Measurements from ENCODE around the gene ATP1A2.

ATP1A2 gene

DNA sequence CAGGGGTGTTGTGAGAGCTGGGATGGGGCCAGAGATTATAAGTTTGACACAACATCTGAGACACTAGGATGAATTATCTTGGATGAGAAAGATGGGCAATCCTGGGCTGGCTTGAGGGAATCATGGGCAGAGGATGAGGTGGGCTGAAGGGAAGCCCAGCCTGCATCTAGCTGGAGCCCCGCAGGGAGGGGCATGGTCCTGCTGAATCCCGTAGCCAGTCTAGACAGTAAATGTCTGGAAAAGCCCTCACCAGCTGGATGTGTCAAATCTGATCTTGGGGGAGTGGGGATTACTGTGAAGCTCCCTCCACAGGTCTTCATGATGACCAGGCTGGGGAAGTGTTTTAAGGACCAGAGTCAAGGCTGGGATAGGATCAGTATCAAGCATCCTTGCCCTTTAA lies 71.2 kb downstream of the ATP1A2 start:
- no peak for DNase-seq

DNA sequence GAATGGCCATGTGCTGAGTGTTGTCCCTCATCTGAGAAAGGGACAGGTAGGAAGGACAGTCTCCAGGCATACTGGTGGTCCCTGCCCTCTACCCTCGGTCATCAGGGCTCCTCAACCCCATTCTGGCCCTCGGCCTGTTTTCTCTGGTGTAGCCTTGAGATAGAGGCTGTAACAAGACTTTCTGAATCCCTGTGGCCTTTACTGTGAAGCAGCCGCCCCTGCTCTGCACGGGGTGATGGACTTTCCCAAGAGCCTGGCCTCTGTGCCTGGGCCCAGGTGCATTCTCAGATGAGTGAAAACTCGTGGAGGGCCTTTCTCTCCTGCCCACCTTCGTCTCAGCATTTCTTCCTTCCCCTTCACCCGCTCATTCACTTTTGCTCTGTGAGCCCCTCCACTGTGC lies 71.8 kb downstream of the ATP1A2 start:
- no peak for DNase-seq

DNA sequence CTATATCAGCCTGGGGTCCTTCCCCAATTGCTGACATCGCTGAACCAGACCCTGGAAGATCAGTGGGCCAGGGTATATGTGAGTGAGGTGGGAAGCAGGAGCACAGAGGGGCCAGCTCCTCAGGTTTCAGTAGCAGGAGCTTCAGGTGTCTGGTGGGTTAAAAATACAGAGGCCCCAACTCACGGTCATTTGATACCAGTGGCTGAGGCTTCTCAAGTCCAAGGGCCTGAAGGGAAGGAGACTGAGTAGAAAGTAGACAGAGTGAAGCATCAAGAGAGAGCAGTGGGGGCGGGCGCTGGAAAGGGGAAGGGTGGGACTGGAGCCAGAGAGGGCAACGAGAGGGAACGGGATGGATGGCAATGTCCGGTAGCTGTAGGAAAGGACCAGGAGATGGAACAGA lies 72.8 kb downstream of the ATP1A2 start:
- no peak for DNase-seq

DNA sequence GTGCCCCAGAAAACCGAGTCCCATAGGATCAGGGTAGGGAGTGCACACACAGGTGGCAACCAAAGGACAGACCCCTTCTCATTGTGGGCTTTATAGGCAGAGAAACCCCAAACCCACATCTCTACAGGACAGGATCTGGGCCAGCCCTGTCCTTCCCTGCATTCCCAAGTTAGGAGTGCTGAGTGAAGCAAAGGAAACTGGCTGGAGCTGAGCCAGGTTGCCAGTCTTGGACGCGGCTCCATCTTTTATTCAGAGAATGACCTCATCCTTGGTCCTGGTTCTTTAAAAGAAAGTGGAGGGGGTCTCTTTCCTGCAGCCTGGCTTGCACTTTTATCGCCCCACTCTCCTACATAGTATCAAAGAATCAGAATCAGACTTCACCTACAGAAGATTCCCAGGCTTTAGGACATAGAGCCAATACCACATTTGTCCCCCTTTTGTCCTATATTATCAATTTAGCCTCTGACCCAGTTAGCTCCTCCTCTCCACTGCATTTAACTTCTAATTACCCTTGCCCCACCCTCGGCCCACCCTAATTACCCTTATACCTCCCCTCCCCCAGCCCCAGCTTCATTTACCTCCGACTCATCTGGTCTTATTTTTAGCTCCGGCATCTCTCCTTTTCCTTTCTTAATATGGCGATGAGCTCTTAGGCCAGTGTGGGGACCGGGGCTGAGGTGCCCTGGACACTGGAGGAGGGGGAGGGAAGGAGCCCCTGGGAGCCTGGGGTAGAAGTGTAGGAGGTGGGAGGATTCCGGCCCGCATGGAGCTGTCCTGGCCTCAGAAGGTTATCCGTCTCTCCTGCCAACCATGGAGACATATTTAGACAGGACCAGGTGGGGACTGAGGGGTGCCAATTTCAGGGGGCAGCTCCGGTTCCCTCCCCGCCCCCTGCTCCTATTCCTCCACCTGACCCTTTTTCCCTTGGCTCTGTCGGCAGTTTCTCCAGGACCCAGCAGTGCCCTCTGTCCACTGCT lies 74.4 kb downstream of the ATP1A2 start, which contains the start of gene CASQ1:
CASQ1 (plus strand) TSS at position 927 of the 977 bp plus-strand sequence. CDS start 177 bp downstream, outside the sequence.
- DNase-seq, result no peak

DNA sequence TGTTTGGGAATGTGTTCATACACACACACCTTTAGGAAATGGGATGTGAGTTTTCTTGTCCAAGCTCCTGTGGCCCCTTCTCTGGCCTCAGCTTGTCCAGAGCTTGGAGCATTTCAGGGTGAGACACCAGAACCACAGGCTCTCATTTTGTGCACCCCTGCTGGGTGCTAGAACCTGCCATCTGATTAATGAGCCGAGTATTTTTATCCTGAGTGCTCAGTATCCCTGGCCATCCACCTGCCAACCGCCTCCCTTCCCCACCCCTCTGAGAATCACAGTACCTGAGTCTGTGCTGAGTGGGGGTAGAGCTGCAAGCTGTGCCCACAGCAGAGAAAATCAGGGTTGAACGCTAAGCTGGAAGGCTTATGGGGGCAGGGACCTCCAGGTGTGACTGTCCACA lies 76.2 kb downstream of the ATP1A2 start:
- DNase-seq, result no peak

DNA sequence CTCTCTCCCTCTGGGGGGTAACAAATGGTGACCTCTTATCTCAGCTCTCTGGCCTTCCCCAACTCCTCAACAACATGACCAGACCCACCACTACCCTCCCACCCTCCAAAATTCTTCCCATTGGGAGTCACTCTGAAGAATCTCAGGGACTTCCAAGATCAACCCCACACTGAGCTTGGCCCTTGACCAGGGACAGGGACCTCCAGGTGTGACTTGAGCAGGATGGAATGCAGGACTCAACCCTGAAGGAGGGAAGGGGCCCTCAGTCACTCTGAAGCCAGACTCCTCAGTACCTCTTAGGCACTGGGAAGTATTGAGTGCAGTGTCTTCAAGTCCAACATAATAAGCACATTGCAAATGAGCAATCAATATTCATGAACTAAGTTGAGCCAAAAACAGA lies 76.7 kb downstream of the ATP1A2 start:
- no peak for DNase-seq
